Large intestine (tissue), 3 donors: ENCODE data around the gene ZNHIT2. TPM values are rescaled to one million over a fixed set of nuclear protein-coding genes. Genes with fewer than 3 reads are reported as not detected.

Source experiments
- DNase-seq, 2 donors: peaks; one replicate each; pipeline versions ENCODE4 v3.0.0 to v3.0.0-alpha.2; 2013
- H3K27ac ChIP-seq: one replicate; pipeline ENCODE4 v1.5.1; 2013; ENCODE audit warnings: low read length
- H3K27me3 ChIP-seq: 2 replicates; pipeline ENCODE4 v1.6.1; 2013; ENCODE audit warnings: low read length; ENCODE audit not compliant: control insufficient read depth, insufficient read depth
- H3K36me3 ChIP-seq: 2 replicates; pipeline ENCODE4 v1.6.1; 2013; ENCODE audit warnings: low read length; ENCODE audit not compliant: control insufficient read depth, insufficient read depth
- H3K4me1 ChIP-seq: one replicate; pipeline ENCODE4 v1.6.1; 2013; ENCODE audit warnings: low read length; ENCODE audit not compliant: control insufficient read depth, insufficient read depth
- H3K4me3 ChIP-seq: one replicate; pipeline ENCODE4 v1.5.1; 2013; ENCODE audit warnings: low read length
- H3K9me3 ChIP-seq: one replicate; pipeline ENCODE4 v1.6.1; 2013; ENCODE audit warnings: mild to moderate bottlenecking, low read depth, low read length, moderate library complexity; ENCODE audit not compliant: control insufficient read depth
- WGBS: methylation state at CpG from one replicate; pipeline ENCODE4 v1.1.5; 2013; ENCODE audit warnings: low lambda C conversion rate; ENCODE audit not compliant: insufficient coverage; 5-methylcytosine and 5-hydroxymethylcytosine counted together
- polyA plus RNA-seq: library from polyadenylated mRNA; unstranded; fragments of 120-200 nt; gene quantifications from one replicate; pipeline ENCODE4 v1.2.1, GENCODE V29; 2013

ZNHIT2 gene
- polyA plus RNA-seq, 1 donor: 6.4 TPM

GRCh38 chr11:65102142-65103095 lies 15.1 kb downstream of the ZNHIT2 start:
- DNase-seq: no peak
- Histone ChIP-seq H3K27ac (no peak overlapping the region), H3K4me3 (no peak overlapping the region), H3K36me3 (peaks cover 35% of the 10 kb centered on the region), H3K9me3 (no peaks in the 10 kb centered on the region), H3K27me3 (no peaks in the 10 kb centered on the region), H3K4me1 (peaks cover 3% of the 10 kb centered on the region)
- WGBS: no CpG with 5 or more reads among the region's 8 CpGs

- no peak for DNase-seq
- Histone ChIP-seq H3K27me3 (no peaks in the 10 kb centered on the region), H3K9me3 (no peaks in the 10 kb centered on the region), H3K27ac (no peak overlapping the region), H3K36me3 (peaks cover 27% of the 10 kb centered on the region), H3K4me1 (peaks cover 10% of the 10 kb centered on the region), H3K4me3 (no peak overlapping the region)
- WGBS: no CpG with 5 or more reads among the region's 6 CpGs
Measured at GRCh38 chr11:65100674-65101350, 16.7 kb downstream of the ZNHIT2 start.

- peak overlapping the region; percentile 93 for H3K27ac ChIP-seq
- DNase-seq: no peak
- no peaks in the 10 kb centered on the region for H3K9me3 ChIP-seq
- no peaks in the 10 kb centered on the region for H3K27me3 ChIP-seq
- peaks cover 13% of the 10 kb centered on the region for H3K36me3 ChIP-seq
- no CpG with 5 or more reads among the region's 8 CpGs for WGBS
- peaks cover 15% of the 10 kb centered on the region for H3K4me1 ChIP-seq
- H3K4me3 ChIP-seq: peak overlapping the region; percentile 87
Measured at GRCh38 chr11:65096926-65097325, 20.6 kb downstream of the ZNHIT2 start.

GRCh38 chr11:65095974-65096806 lies 21.3 kb downstream of the ZNHIT2 start, which contains the start of gene VPS51:
Gene VPS51 (plus strand): TSS chr11:65096214. CDS start chr11:65096251, 37 bp downstream.
- DNase-seq: peak; percentile 91 to 94
- Histone ChIP-seq H3K27me3 (no peaks in the 10 kb centered on the region), H3K4me3 (peak within 1 kb of the TSS; percentile 87), H3K9me3 (no peaks in the 10 kb centered on the region), H3K4me1 (peaks cover 15% of the 10 kb centered on the region), H3K36me3 (peaks cover 13% of the 10 kb centered on the region), H3K27ac (peak within 1 kb of the TSS; percentile 93)
- no CpG with 5 or more reads among the region's 52 CpGs for WGBS

- Histone ChIP-seq H3K4me3 (peak overlapping the region; percentile 87), H3K27me3 (no peaks in the 10 kb centered on the region), H3K27ac (peak overlapping the region; percentile 93), H3K4me1 (peaks cover 15% of the 10 kb centered on the region), H3K36me3 (peaks cover 13% of the 10 kb centered on the region), H3K9me3 (no peaks in the 10 kb centered on the region)
- DNase-seq: no peak
- WGBS: no CpG with 5 or more reads among the region's 22 CpGs
Measured at GRCh38 chr11:65095427-65095826, 22.1 kb downstream of the ZNHIT2 start.

- no CpG with 5 or more reads among the region's 4 CpGs for WGBS
- DNase-seq: peak in 1 of 2 donors; percentile 1
- H3K36me3 ChIP-seq: peaks cover 44% of the 10 kb centered on the region
Measured at GRCh38 chr11:65090628-65091027, 26.9 kb downstream of the ZNHIT2 start.

GRCh38 chr11:65089621-65090020 lies 27.9 kb downstream of the ZNHIT2 start:
- H3K4me3 ChIP-seq: no peak overlapping the region
- no peak for DNase-seq
- peaks cover 7% of the 10 kb centered on the region for H3K4me1 ChIP-seq
- H3K27me3 ChIP-seq: no peaks in the 10 kb centered on the region
- WGBS: no CpG with 5 or more reads among the region's 4 CpGs
- no peaks in the 10 kb centered on the region for H3K9me3 ChIP-seq
- no peak overlapping the region for H3K27ac ChIP-seq
- H3K36me3 ChIP-seq: peaks cover 52% of the 10 kb centered on the region

More at GRCh38 chr11:65090628-65091027, 26.9 kb downstream of the ZNHIT2 start:
- H3K9me3 ChIP-seq: no peaks in the 10 kb centered on the region
- peaks cover 3% of the 10 kb centered on the region for H3K4me1 ChIP-seq
- no peak overlapping the region for H3K4me3 ChIP-seq
- no peaks in the 10 kb centered on the region for H3K27me3 ChIP-seq
- H3K27ac ChIP-seq: no peak overlapping the region

GRCh38 chr11:65087827-65088226 lies 29.7 kb downstream of the ZNHIT2 start:
- H3K27ac ChIP-seq: no peak overlapping the region
- no peak for DNase-seq
- H3K9me3 ChIP-seq: no peaks in the 10 kb centered on the region
- H3K4me3 ChIP-seq: no peak overlapping the region
- WGBS: no CpG with 5 or more reads among the region's 15 CpGs
- H3K27me3 ChIP-seq: no peaks in the 10 kb centered on the region
- peaks cover 52% of the 10 kb centered on the region for H3K36me3 ChIP-seq
- H3K4me1 ChIP-seq: peaks cover 7% of the 10 kb centered on the region

- Histone ChIP-seq H3K9me3 (no peaks in the 10 kb centered on the region), H3K4me3 (no peak overlapping the region), H3K27me3 (no peaks in the 10 kb centered on the region), H3K27ac (no peak overlapping the region), H3K36me3 (peaks cover 52% of the 10 kb centered on the region), H3K4me1 (peaks cover 7% of the 10 kb centered on the region)
- 100% methylated on average over 1 of the region's 11 CpGs for WGBS
- DNase-seq: no peak
Measured at GRCh38 chr11:65087216-65087615, 30.3 kb downstream of the ZNHIT2 start.

- Histone ChIP-seq H3K27me3 (no peaks in the 10 kb centered on the region), H3K4me1 (peaks cover 7% of the 10 kb centered on the region), H3K9me3 (no peaks in the 10 kb centered on the region), H3K36me3 (peaks cover 52% of the 10 kb centered on the region), H3K4me3 (no peak overlapping the region), H3K27ac (no peak overlapping the region)
- DNase-seq: no peak
- no CpG with 5 or more reads among the region's 9 CpGs for WGBS
Measured at GRCh38 chr11:65086809-65087208, 30.7 kb downstream of the ZNHIT2 start.
